ENCODE data around the gene TIMELESS. TPM values are rescaled to one million over a fixed set of nuclear protein-coding genes. Genes with fewer than 3 reads are reported as not detected.

The TIMELESS gene
- total RNA-seq, 4 donors from 2014 or later, result 4.8 to 47.0 (median 6.0) TPM

GRCh38 chr12:56398324-56398723 is 50.9 kb downstream of the TIMELESS start:
- TF ChIP-seq POLR2A (IDR thresholded peaks at IDR 0.05) (no peak), CTCF (IDR thresholded peaks at IDR 0.05) (no peak)

GRCh38 chr12:56392331-56392730 is 56.9 kb downstream of the TIMELESS start:
- Histone ChIP-seq H3K27me3 (no peaks in the 10 kb centered on the region), H3K4me1 (no peaks in the 10 kb centered on the region), H3K27ac (no peak overlapping the region), H3K4me3 (no peak overlapping the region), H3K36me3 (no peaks in the 10 kb centered on the region), H3K9me3 (no peaks in the 10 kb centered on the region)
- DNase-seq, result no peak
- TF ChIP-seq CTCF (IDR thresholded peaks at IDR 0.05) (no peak), POLR2A (IDR thresholded peaks at IDR 0.05) (no peak)

More at GRCh38 chr12:56398324-56398723, 50.9 kb downstream of the TIMELESS start:
- Histone ChIP-seq H3K27me3 (no peaks in the 10 kb centered on the region), H3K27ac (no peak overlapping the region), H3K36me3 (no peaks in the 10 kb centered on the region), H3K9me3 (no peaks in the 10 kb centered on the region), H3K4me1 (no peaks in the 10 kb centered on the region), H3K4me3 (no peak overlapping the region)
- no peak for DNase-seq

- TF ChIP-seq POLR2A (IDR thresholded peaks at IDR 0.05) (no peak), CTCF (IDR thresholded peaks at IDR 0.05) (no peak)
- Histone ChIP-seq H3K36me3 (no peaks in the 10 kb centered on the region), H3K4me3 (no peak overlapping the region), H3K9me3 (no peaks in the 10 kb centered on the region), H3K4me1 (no peaks in the 10 kb centered on the region), H3K27me3 (no peaks in the 10 kb centered on the region), H3K27ac (no peak overlapping the region)
- no peak for DNase-seq
These were observed 57.5 kb downstream of the TIMELESS start for GRCh38 chr12:56391721-56392120.

- Histone ChIP-seq H3K9me3 (no peaks in the 10 kb centered on the region), H3K27me3 (no peaks in the 10 kb centered on the region), H3K4me3 (no peak overlapping the region), H3K36me3 (no peaks in the 10 kb centered on the region), H3K4me1 (no peaks in the 10 kb centered on the region), H3K27ac (no peak overlapping the region)
- no peak for TF ChIP-seq POLR2A (IDR thresholded peaks at IDR 0.05)
- TF ChIP-seq CTCF (IDR thresholded peaks at IDR 0.05), result no peak
- DNase-seq, result no peak
These were observed 59.8 kb downstream of the TIMELESS start for GRCh38 chr12:56389412-56389811.

GRCh38 chr12:56387152-56387736 is 62.0 kb downstream of the TIMELESS start:
- no peaks in the 10 kb centered on the region for H3K4me1 ChIP-seq
- DNase-seq, result no peak
- no peak overlapping the region for H3K27ac ChIP-seq
- H3K9me3 ChIP-seq, result no peaks in the 10 kb centered on the region
- no peaks in the 10 kb centered on the region for H3K36me3 ChIP-seq
- no peaks in the 10 kb centered on the region for H3K27me3 ChIP-seq
- no peak overlapping the region for H3K4me3 ChIP-seq
- TF ChIP-seq POLR2A (IDR thresholded peaks at IDR 0.05) (no peak), CTCF (IDR thresholded peaks at IDR 0.05) (no peak)

- H3K4me1 ChIP-seq, result no peaks in the 10 kb centered on the region
- H3K27me3 ChIP-seq, result no peaks in the 10 kb centered on the region
- no peak overlapping the region for H3K27ac ChIP-seq
- H3K4me3 ChIP-seq, result no peak overlapping the region
- DNase-seq, result no peak
- no peaks in the 10 kb centered on the region for H3K9me3 ChIP-seq
- H3K36me3 ChIP-seq, result no peaks in the 10 kb centered on the region
- TF ChIP-seq POLR2A (IDR thresholded peaks at IDR 0.05), result no peak
- TF ChIP-seq CTCF (IDR thresholded peaks at IDR 0.05), result no peak
These were observed 63.4 kb downstream of the TIMELESS start for GRCh38 chr12:56385873-56386272.
